Inferior parietal cortex (tissue), 1 donor: ENCODE data around the gene HIVEP3.

Experiments used
- DNase-seq: peaks from one replicate; pipeline ENCODE4 v3.0.0-alpha.2; 2016; ENCODE audit errors: extremely low spot score

Gene HIVEP3

GRCh38 chr1:41518471-41518870 lies 400.3 kb downstream of the HIVEP3 start:
- no peak for DNase-seq

- DNase-seq: no peak
Measured at GRCh38 chr1:41517062-41517438, 401.7 kb downstream of the HIVEP3 start.

DNA sequence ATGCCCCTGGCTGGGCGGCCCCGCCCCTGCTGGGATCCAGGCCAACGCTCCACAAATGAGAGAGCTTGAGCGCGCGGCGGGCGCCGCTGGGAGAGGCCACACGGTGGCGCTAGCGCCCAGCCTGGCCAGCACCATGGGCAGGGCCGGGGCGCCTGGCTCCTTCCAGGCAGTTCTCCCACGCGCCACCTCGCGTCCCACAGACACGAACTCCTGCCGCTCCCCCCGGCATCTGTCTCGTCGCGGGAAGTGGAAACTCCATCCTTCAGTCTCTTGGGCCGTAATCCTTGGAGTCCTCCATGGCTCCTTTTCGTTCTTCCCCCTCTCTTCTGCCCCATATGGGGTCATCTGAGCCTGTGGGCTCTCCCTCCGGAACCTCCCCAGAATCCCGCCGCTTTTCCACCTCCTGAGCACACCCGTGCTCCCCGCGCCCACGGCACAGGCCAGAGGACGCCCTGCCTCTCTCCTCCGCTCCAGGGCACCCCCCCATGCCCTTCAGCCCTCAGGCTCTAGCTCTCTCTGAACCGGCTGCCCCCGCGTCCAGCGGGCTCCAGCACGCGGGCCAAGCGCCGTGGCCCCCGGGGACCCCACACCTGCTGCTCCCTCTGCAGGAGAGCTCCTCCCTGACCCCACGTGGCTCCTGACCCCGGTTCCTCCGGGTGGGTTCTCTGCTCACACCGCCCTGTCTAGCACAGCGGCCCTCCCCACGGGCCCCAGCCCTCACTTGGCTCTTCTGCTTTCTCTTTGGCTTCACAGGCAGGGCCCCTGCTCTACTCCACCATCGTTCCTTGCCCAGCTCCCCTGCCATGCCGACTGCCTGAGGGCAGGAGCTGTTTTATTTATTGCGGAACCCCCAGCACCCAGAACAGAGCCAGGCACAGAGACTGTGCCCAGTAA lies 402.3 kb downstream of the HIVEP3 start:
- peak; percentile 90 for DNase-seq

- no peak for DNase-seq
Measured at GRCh38 chr1:41515778-41516167, 402.9 kb downstream of the HIVEP3 start.

DNA sequence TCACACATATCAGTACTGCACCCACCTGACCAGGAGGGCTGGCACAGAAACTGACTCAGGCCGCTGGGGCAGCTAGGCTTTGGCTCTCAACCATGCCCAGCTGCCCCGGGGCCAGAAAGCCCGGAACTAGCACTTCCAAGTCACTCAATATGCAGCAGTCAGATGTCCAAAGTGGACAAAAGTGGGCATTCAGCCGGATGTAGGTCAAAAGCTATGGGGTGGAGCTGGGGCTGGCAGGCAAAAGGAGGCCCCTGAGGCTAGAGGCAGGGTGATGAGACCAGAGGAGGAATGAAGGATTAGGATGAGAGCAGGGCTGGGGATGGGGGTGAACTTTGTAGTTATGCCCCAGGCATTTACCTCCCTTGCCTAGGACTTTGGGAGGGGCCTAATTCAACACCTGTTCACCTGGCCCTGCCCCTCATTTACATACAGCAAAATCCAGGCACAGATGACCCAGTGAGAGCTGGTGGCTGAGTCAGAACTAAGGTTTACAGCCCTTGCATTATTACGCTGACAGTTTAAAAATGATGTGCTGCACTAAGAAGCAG lies 403.5 kb downstream of the HIVEP3 start:
- peak; percentile 65 for DNase-seq

- no peak for DNase-seq
Measured at GRCh38 chr1:41514381-41514780, 404.3 kb downstream of the HIVEP3 start.

GRCh38 chr1:41513383-41513735 lies 405.4 kb downstream of the HIVEP3 start:
- no peak for DNase-seq

GRCh38 chr1:41512701-41513382 lies 405.9 kb downstream of the HIVEP3 start:
- DNase-seq: no peak

DNA sequence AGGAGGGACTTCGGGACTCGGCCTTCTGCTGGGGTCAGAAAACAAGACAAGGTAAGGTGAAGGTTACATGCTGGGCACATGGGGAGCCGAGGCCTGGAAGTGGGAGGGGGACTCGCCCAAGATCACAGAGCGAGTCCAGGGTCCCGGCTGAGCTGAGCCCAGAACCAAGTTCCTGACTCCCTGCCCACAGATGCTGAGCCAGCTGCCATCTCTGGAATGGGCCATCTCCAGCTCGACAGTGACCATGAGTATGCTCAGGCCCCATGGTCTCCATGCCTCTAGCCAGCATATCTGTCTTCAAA lies 407.5 kb downstream of the HIVEP3 start:
- DNase-seq: no peak

GRCh38 chr1:41510531-41511238 lies 408.0 kb downstream of the HIVEP3 start:
- no peak for DNase-seq

- no peak for DNase-seq
Measured at GRCh38 chr1:41509270-41509671, 409.5 kb downstream of the HIVEP3 start.

DNA sequence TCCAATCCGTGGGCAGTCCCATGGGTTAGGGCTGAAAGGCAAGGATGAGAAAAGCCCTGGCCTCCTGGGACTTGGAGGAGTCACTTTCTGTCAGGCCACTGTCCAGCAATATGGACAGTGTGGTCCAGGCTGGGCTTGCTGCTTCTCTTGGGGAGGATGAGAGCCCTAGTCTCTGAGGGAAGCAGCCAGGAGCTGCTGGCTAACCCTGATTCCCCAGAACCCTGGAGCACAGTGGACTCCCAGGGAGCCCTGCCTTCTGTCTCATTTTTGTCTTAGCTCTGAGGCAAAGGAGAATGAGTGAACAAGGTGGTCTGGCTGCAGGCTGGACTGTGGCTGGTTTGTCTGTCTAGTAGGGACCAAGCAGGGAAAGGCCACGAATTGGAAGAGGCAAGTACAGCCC lies 410.4 kb downstream of the HIVEP3 start:
- DNase-seq: no peak

DNA sequence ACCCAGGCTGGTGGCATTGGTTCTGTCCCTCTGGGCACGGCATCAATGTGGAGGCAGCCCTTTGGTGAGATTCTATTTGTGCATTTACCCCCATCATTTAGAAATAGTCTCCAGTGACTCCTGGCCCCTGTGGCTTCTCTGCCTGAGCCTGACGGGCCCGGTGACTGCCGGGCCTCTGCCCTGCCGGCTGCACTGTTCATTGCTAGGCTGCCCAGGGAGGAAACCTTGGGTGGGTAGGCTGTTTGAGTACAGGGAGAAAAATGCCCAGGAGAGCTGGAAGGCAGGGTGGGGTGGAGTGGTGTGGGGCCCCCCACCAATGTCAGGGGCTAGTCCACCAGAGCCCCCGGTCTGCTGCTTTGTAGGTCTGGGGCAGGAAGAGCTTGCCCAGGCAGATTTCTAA lies 410.9 kb downstream of the HIVEP3 start:
- no peak for DNase-seq

- no peak for DNase-seq
Measured at GRCh38 chr1:41507110-41507720, 411.5 kb downstream of the HIVEP3 start.

- DNase-seq: no peak
Measured at GRCh38 chr1:41504114-41505035, 414.3 kb downstream of the HIVEP3 start.

DNA sequence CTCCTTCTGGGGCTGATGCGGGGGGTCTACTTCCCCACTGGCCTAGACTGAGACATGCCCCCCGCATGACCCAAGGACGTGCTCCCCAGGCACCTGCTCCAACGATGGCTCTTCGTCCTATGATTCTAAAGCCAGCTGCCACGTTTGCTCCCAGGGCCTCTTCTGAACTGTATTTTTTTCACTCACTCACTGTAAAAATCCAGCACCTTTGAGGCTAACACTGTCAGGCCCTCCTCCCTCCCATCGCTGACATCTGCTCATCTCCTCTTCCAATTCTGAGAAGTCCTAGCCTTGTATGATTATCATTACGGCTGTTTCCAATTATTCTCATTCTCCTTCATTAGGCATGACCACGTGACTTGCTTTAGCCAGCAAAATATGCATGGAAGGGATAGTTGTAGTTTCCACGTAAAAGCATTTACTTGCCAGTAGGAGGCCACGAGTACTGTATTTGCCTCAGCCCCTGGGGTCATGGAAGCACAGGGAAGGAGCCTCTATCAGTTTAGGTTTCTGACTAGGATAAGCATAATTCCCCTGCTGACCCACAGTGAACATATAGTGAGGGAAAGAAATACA lies 415.1 kb downstream of the HIVEP3 start:
- DNase-seq: no peak

- DNase-seq: no peak
Measured at GRCh38 chr1:41502912-41503311, 415.8 kb downstream of the HIVEP3 start.

DNA sequence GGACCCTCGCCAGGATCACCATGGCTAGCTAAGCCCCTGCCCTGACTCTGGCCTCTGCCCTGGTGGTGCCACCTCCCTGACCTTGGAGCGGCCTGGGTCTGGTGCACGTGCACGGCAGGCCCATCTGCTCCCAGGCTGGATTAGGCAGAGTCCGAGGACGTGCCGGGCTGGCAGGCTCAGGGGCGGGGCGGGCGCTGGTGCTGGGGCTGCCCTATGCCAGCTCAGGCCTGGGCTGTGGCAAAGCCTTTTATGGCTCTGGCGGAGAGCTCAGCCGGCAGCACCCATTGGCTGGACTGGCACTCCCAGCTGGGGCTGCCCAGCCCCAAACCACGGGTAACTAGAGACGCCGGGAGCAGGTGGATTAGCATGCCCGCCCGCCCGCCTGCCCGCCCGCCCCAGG lies 417.1 kb downstream of the HIVEP3 start:
- DNase-seq: no peak

DNA sequence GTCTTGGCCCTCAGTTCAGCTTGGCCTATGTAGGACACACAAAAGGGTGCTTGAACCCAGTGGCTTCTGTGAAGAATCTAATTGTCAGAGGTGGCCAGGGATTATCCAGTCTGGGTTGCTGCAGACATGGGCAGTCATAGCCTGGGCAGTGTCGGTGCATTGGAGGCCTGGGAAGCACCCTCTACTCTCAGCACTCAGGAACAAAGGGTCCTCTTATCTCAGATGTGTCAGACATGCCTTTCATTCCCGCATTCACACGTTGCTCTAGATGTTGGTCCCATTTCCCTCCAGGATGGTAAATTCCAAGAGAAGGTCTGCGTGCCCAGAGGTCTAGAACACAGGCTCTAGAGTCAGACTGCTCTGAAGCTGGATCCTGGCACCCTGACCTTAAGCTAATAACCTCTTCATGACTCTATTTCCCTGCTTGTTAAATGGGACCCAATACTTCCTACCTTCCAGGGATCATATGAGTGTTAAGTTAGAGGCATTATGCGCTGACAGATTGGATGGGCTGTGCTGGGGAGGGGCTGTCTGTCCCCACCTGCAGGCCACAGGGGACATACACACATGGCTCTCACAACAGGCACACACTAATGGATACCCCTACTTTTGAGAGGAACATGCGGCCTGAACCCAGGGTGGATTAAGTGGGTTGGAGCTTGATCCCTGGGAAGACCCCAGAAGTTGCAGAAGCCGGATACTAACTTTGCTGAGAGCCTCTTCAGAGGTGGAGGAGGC lies 417.8 kb downstream of the HIVEP3 start:
- no peak for DNase-seq

- DNase-seq: no peak
Measured at GRCh38 chr1:41500378-41500777, 418.3 kb downstream of the HIVEP3 start.
